HepG2 (cell line): ENCODE measurements around the gene MTA1. TPM values are rescaled to one million over a fixed set of nuclear protein-coding genes. Genes with fewer than 3 reads are reported as not detected.
A peak's percentile ranks its signal among the peaks of the same experiment; 100 is the strongest.

Experiments used
- ATAC-seq: fragments of 200-7000 bp; cut with Tn5 transposase; 3 replicates; pipeline ENCODE4 v1.9.1; 2020; ENCODE audit warnings: mild to moderate bottlenecking, moderate library complexity
- BruUV-seq: library from RNA; stranded (reverse); fragments of 400-500 nt; replicated peaks from 2 replicates; lab custom pipeline; 2021; lab: Mats Ljungman, UMichigan
- CTCF ChIA-PET: fragments of 300-600 bp; formaldehyde crosslinking; extraction: SDS; loops from one replicate; lab custom pipeline; 2021; ENCODE audit warnings: low total read pairs, inconsistent platforms, low intra/inter-chr PET ratio; lab: Yijun Ruan, JAX
- POLR2A ChIA-PET: fragments of 350-600 bp; sonication (Branson Sonifier 250); formaldehyde crosslinking; loops from one replicate; lab custom pipeline; 2020; ENCODE audit warnings: antibody characterized with exemption, inconsistent platforms; lab: Yijun Ruan, JAX
- DNase-seq: peaks from one replicate; pipeline ENCODE4 v3.0.0-alpha.2; 2015; ENCODE audit warnings: low spot score
- FAIRE-seq: peaks from 3 replicates; lab custom pipeline; 2011; peaks lifted over from hg19 to GRCh38; lab: Jason Lieb, UNC
- H2AFZ ChIP-seq: one replicate; pipeline ENCODE4 v1.6.1; 2011; ENCODE audit warnings: low read length, inconsistent platforms
- H3K27ac ChIP-seq: fragments of 300-600 bp; 3 replicates; pipeline ENCODE4 v1.8.0; 2011; ENCODE audit warnings: mixed run types, mild to moderate bottlenecking, mixed read lengths, low read length, inconsistent platforms; ENCODE audit not compliant: insufficient read depth; ENCODE audit errors: extremely low read length
- H3K27me3 ChIP-seq, 2 experiments: fragments of 200-600 bp in 1 of 2; 2 replicates in 1 of 2; 3 replicates in 1 of 2; pipeline versions ENCODE4 v1.6.0 to v1.8.0; 2011; ENCODE audit warnings: low read length in 2 of 2, mild to moderate bottlenecking in 2 of 2, moderate library complexity in 2 of 2, inconsistent platforms in 1 of 2; ENCODE audit not compliant: insufficient read depth in 2 of 2, control insufficient read depth in 1 of 2
- H3K36me3 ChIP-seq, 2 experiments: fragments of 200-600 bp in 1 of 2; replicated peaks in 1 of 2; 2 replicates in 1 of 2; 3 replicates in 1 of 2; pipeline versions ENCODE4 v1.5.1 to v1.8.0; 2011; ENCODE audit warnings: low read length in 2 of 2, inconsistent platforms in 1 of 2; ENCODE audit not compliant: insufficient read depth in 2 of 2, control insufficient read depth in 1 of 2
- H3K4me1 ChIP-seq: 2 replicates; pipeline ENCODE4 v1.5.1; 2012; ENCODE audit warnings: low read length, inconsistent platforms; ENCODE audit not compliant: insufficient read depth
- H3K4me2 ChIP-seq: 2 replicates; pipeline ENCODE4 v1.6.0; 2011; ENCODE audit warnings: low read depth, low read length, inconsistent platforms
- H3K4me3 ChIP-seq, 3 experiments: fragments of 200-600 bp in 1 of 3; sonication (generic), shearing (Covaris generic) in 1 of 3; replicated peaks in 1 of 3; 2 replicates each; pipeline ENCODE4 v1.5.1; 2011 to 2016; ENCODE audit warnings: low read length in 3 of 3, inconsistent platforms in 2 of 3, low read depth in 2 of 3, mild to moderate bottlenecking in 2 of 3, control low read depth in 1 of 3, mixed read lengths in 1 of 3; ENCODE audit not compliant: insufficient read depth in 1 of 3
- H3K79me2 ChIP-seq: one replicate; pipeline ENCODE4 v1.6.1; 2011; ENCODE audit warnings: low read length, inconsistent platforms; ENCODE audit not compliant: insufficient read depth
- H3K9ac ChIP-seq: 2 replicates; pipeline ENCODE4 v1.6.0; 2011; ENCODE audit warnings: mild to moderate bottlenecking, low read depth, low read length, inconsistent platforms; ENCODE audit not compliant: insufficient read depth
- H3K9me3 ChIP-seq: 2 replicates; pipeline ENCODE4 v1.5.1; 2012; ENCODE audit warnings: mild to moderate bottlenecking, low read length
- H4K20me1 ChIP-seq: 2 replicates; pipeline ENCODE4 v1.6.0; 2011; ENCODE audit warnings: inconsistent platforms, mild to moderate bottlenecking, low read length, moderate library complexity; ENCODE audit not compliant: insufficient read depth
- ATF2 ChIP-seq: sonication (generic); formaldehyde crosslinking; IDR thresholded peaks from 2 replicates; pipeline ENCODE4 v1.4.0; 2020; ENCODE audit warnings: missing genetic modification reagents
- HNRNPK ChIP-seq: fragments of 200-400 bp; formaldehyde crosslinking; IDR thresholded peaks from 2 replicates; pipeline ENCODE4 v1.6.1; 2018; ENCODE audit warnings: low read length, low read depth, moderate library complexity, mild to moderate bottlenecking; ENCODE audit not compliant: poor library complexity, severe bottlenecking
- NR2F6 ChIP-seq, 2 experiments: IDR thresholded peaks; 2 replicates each; pipeline ENCODE4 v1.6.1; 2016; ENCODE audit warnings: antibody characterized with exemption in 1 of 2, mild to moderate bottlenecking in 1 of 2
- POLR2G ChIP-seq: fragments of 200-400 bp; formaldehyde crosslinking; IDR thresholded peaks from 2 replicates; pipeline ENCODE4 v1.6.1; 2018; ENCODE audit warnings: mild to moderate bottlenecking, low read depth, low read length, moderate library complexity
- STAT6 ChIP-seq: sonication (generic); formaldehyde crosslinking; IDR thresholded peaks from 2 replicates; pipeline ENCODE4 v1.4.0; 2020; ENCODE audit warnings: missing genetic modification reagents, mild to moderate bottlenecking, borderline replicate concordance
- UBTF ChIP-seq: sonication (generic); formaldehyde crosslinking; IDR thresholded peaks from 2 replicates; pipeline ENCODE4 v1.4.0; 2020; ENCODE audit warnings: mild to moderate bottlenecking, missing genetic modification reagents
- YEATS2 ChIP-seq: sonication (generic); formaldehyde crosslinking; IDR thresholded peaks from 2 replicates; pipeline ENCODE4 v1.4.0; 2020; ENCODE audit warnings: missing genetic modification reagents, borderline replicate concordance
- ZNF318 ChIP-seq: sonication (generic); formaldehyde crosslinking; IDR thresholded peaks from 2 replicates; pipeline ENCODE4 v1.4.0; 2020; ENCODE audit warnings: mild to moderate bottlenecking, missing genetic modification reagents
- WGBS: methylation state at CpG from one replicate; pipeline ENCODE4 v1.1.6; 2017; ENCODE audit warnings: low lambda C conversion rate; 5-methylcytosine and 5-hydroxymethylcytosine counted together
- in situ Hi-C: cut with HindIII; loops from 2 replicates; pipeline ENCODE4 v1.10.0; 2017; ENCODE audit warnings: low pct_unique_long_range_greater_than_20kb; ENCODE audit not compliant: extremely low pct_ligation_motif_present
- intact Hi-C: fragments of 100-400 bp; cut with micrococcal nuclease; formaldehyde crosslinking; loops from one replicate; pipeline ENCODE4 v1.10.0; 2022; ENCODE audit not compliant: unreplicated experiment
- polyA plus RNA-seq, 8 experiments: library from polyadenylated mRNA; depleted of rRNA in 3 of 8; stranded (reverse) in 7 of 8; unstranded in 1 of 8; fragments of >200 nt; fragmentation: Illumina TruSeq in 4 of 8; extraction: Trizol in 4 of 8; gene quantifications; 2 replicates each; pipeline versions ENCODE4 v1.2.1 to v1.2.3, GENCODE V29; 2011 to 2016; ENCODE audit warnings: low read depth in 4 of 8, missing spikeins in 1 of 8, mixed read lengths in 1 of 8; ENCODE audit not compliant: insufficient read depth in 1 of 8
- total RNA-seq, 5 experiments: library from RNA; depleted of rRNA; stranded (reverse); fragments of >200 nt; fragmentation: Illumina TruSeq; extraction: Trizol; gene quantifications; 2 replicates each; pipeline ENCODE4 v1.2.3, GENCODE V29; 2016; ENCODE audit warnings: low read depth in 1 of 5

MTA1 gene
- total and polyA plus RNA-seq, 2 of the 13 experiments (the other 11 are each of a cell fraction or from before 2014, with no cell fraction given), result 35.2 to 85.8 TPM

GRCh38 chr14:105410642-105411016, 9.0 kb upstream of the MTA1 start:
- intact Hi-C loops, result loop anchor here (5.0 kb wide), 1 partner anchor 77 kb away; the partner anchor contains the start of gene CRIP1
- Histone ChIP-seq H3K79me2 (no peaks in the 10 kb centered on the region), H3K4me3 (peak overlapping the region in 2 of 3 experiments; percentile 10 to 67; a peak in 2 of 6 replicates), H4K20me1 (no peaks in the 10 kb centered on the region; the same call in 1 of the 2 replicates), H3K4me1 (peaks cover 39% of the 10 kb centered on the region), H3K36me3 (no peaks in the 10 kb centered on the region), H3K9ac (peak overlapping the region; percentile 10; the same call in 1 of the 2 replicates), H3K27me3 (peaks cover 2 to 51% of the 10 kb centered on the region in 2 experiments; a peak in 4 of 5 replicates), H3K9me3 (no peaks in the 10 kb centered on the region), H3K4me2 (peak overlapping the region; percentile 80), H3K27ac (no peak overlapping the region), H2AFZ (no peak overlapping the region)
- FAIRE-seq (no peak), ATAC-seq (no peak), DNase-seq (no peak)
- POLR2A ChIA-PET, result interaction anchor here (1.0 to 2.2 kb wide), 2 partner anchors 11 to 13 kb away, joined by 3 to 10 read pairs; no protein-coding TSS in a partner anchor
- 20% methylated on average over 5 of the region's 5 CpGs for WGBS
- no TSS peak for BruUV-seq
- in situ Hi-C loops, result no loop called here
- CTCF ChIA-PET, result no interaction called here
- TF ChIP-seq HNRNPK (no peak), ATF2 (CRISPR knock-in tag) (no peak), POLR2G (no peak), NR2F6 (IDR thresholded peaks at IDR 0.05) (no peak), NR2F6 (CRISPR knock-in tag; IDR thresholded peaks at IDR 0.05) (no peak), STAT6 (no peak), UBTF (CRISPR knock-in tag) (0 out of 2 replicates have a peak, but pooled peaks have one; percentile 20), YEATS2 (CRISPR knock-in tag) (no peak), ZNF318 (CRISPR knock-in tag) (no peak)
